Testis (tissue), 3 donors: Measurements from ENCODE around the gene ATP11C. TPM values are rescaled to one million over a fixed set of nuclear protein-coding genes. Genes with fewer than 3 reads are reported as not detected.

ENCODE experiments used
- DNase-seq: peaks from one replicate; pipeline ENCODE4 v3.0.0-alpha.2; 2019
- H3K27ac ChIP-seq, 2 donors: fragments of 200-600 bp; sonication (generic); one replicate each; pipeline ENCODE4 v1.5.1; 2019
- H3K27me3 ChIP-seq: fragments of 200-600 bp; sonication (generic); one replicate; pipeline ENCODE4 v1.5.1; 2019
- H3K36me3 ChIP-seq: fragments of 200-600 bp; sonication (generic); one replicate; pipeline ENCODE4 v1.5.1; 2017; ENCODE audit warnings: low read depth; ENCODE audit errors: missing control alignments
- H3K4me1 ChIP-seq: fragments of 200-600 bp; sonication (generic); one replicate; pipeline ENCODE4 v1.5.1; 2019
- H3K4me3 ChIP-seq, 2 donors: fragments of 200-600 bp; sonication (generic); one replicate each; pipeline ENCODE4 v1.5.1; 2017 to 2019
- H3K9me3 ChIP-seq: fragments of 200-600 bp; sonication (generic); one replicate; pipeline ENCODE4 v1.5.1; 2017
- POLR2A ChIP-seq: fragments of 450-650 bp; IDR thresholded peaks from one replicate; pipeline ENCODE4 v1.6.1; 2017; ENCODE audit warnings: antibody characterized with exemption, mild to moderate bottlenecking, moderate library complexity
- WGBS, 2 donors: methylation state at CpG; one replicate each; pipeline ENCODE4 v1.1.5; 2018; 5-methylcytosine and 5-hydroxymethylcytosine counted together
- intact Hi-C: fragments of 100-400 bp; cut with DNase I; formaldehyde crosslinking; loops from one replicate; pipeline ENCODE4 v1.15.1; 2023; ENCODE audit warnings: low total_unique reads
- polyA plus RNA-seq: library from polyadenylated mRNA; stranded (reverse); fragments of 350-450 nt; fragmentation: Illumina TruSeq; extraction: RNeasy Lipid Tissue Mini Kit (QIAGEN cat#74804); gene quantifications from one replicate; pipeline ENCODE4 v1.2.3, GENCODE V29; 2014; ENCODE audit warnings: low read depth, low replicate concordance; ENCODE audit not compliant: insufficient read depth
- total RNA-seq, 2 donors: library from RNA; depleted of rRNA; stranded (reverse); fragments of >200 nt; gene quantifications; one replicate each; pipeline ENCODE4 v1.2.3, GENCODE V29; 2016
- TF ChIP-seq, protein P1 (sequence below), 3 experiments: fragments of 450-650 bp in 2 of 3; fragments of 200-600 bp in 1 of 3; sonication (generic) in 1 of 3; IDR thresholded peaks; one replicate each; pipeline ENCODE4 v1.5.1; 2016 to 2019; ENCODE audit warnings: antibody characterized with exemption in 3 of 3, mild to moderate bottlenecking in 2 of 3, moderate library complexity in 1 of 3

ATP11C gene
- total and polyA plus RNA-seq, 3 donors from 2014 or later: 15.9 to 36.6 (median 33.8) TPM

GRCh38 chrX:139905051-139905450 is 27.8 kb downstream of the ATP11C start:
- intact Hi-C loops: no loop called here
- 60 to 69% methylated on average over 3 of the region's 3 CpGs for WGBS, 2 donors
- no peaks in the 10 kb centered on the region for H3K4me1 ChIP-seq
- no peaks in the 10 kb centered on the region for H3K27me3 ChIP-seq
- no peak for DNase-seq
- no peaks in the 10 kb centered on the region for H3K9me3 ChIP-seq
- no peak overlapping the region for H3K27ac ChIP-seq
- TF ChIP-seq, protein P1, sequence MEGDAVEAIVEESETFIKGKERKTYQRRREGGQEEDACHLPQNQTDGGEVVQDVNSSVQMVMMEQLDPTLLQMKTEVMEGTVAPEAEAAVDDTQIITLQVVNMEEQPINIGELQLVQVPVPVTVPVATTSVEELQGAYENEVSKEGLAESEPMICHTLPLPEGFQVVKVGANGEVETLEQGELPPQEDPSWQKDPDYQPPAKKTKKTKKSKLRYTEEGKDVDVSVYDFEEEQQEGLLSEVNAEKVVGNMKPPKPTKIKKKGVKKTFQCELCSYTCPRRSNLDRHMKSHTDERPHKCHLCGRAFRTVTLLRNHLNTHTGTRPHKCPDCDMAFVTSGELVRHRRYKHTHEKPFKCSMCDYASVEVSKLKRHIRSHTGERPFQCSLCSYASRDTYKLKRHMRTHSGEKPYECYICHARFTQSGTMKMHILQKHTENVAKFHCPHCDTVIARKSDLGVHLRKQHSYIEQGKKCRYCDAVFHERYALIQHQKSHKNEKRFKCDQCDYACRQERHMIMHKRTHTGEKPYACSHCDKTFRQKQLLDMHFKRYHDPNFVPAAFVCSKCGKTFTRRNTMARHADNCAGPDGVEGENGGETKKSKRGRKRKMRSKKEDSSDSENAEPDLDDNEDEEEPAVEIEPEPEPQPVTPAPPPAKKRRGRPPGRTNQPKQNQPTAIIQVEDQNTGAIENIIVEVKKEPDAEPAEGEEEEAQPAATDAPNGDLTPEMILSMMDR (IDR thresholded peaks at IDR 0.05): no peak
- TF ChIP-seq POLR2A: no peak
- no peak overlapping the region for H3K4me3 ChIP-seq
- no peaks in the 10 kb centered on the region for H3K36me3 ChIP-seq

GRCh38 chrX:139903210-139903609 is 29.6 kb downstream of the ATP11C start:
- Histone ChIP-seq H3K27me3 (no peaks in the 10 kb centered on the region), H3K36me3 (no peaks in the 10 kb centered on the region), H3K4me1 (no peaks in the 10 kb centered on the region), H3K27ac (no peak overlapping the region), H3K4me3 (no peak overlapping the region), H3K9me3 (no peaks in the 10 kb centered on the region)
- TF ChIP-seq, protein P1 (IDR thresholded peaks at IDR 0.05): no peak
- TF ChIP-seq POLR2A: no peak
- no peak for DNase-seq
- WGBS, 2 donors: 80 to 93% methylated on average over 3 of the region's 3 CpGs
- intact Hi-C loops: no loop called here

- Histone ChIP-seq H3K36me3 (no peaks in the 10 kb centered on the region), H3K27ac (no peak overlapping the region), H3K4me1 (no peaks in the 10 kb centered on the region), H3K4me3 (no peak overlapping the region), H3K9me3 (no peaks in the 10 kb centered on the region), H3K27me3 (no peaks in the 10 kb centered on the region)
- 78 to 84% methylated on average over 2 of the region's 2 CpGs for WGBS, 2 donors
- intact Hi-C loops: no loop called here
- no peak for TF ChIP-seq POLR2A
- TF ChIP-seq, protein P1 (IDR thresholded peaks at IDR 0.05): no peak
- DNase-seq: no peak
Observed at GRCh38 chrX:139902559-139902958, 30.3 kb downstream of the ATP11C start.

- TF ChIP-seq POLR2A: no peak
- TF ChIP-seq, protein P1 (IDR thresholded peaks at IDR 0.05): no peak
- 91 to 100% methylated on average over 2 of the region's 2 CpGs for whole genome bisulfite sequencing, 2 donors
- H3K4me1 ChIP-seq: no peaks in the 10 kb centered on the region
- H3K27ac ChIP-seq: no peak overlapping the region
- DNase-seq: no peak
- no peaks in the 10 kb centered on the region for H3K27me3 ChIP-seq
- H3K4me3 ChIP-seq: no peak overlapping the region
- no peaks in the 10 kb centered on the region for H3K9me3 ChIP-seq
- no peaks in the 10 kb centered on the region for H3K36me3 ChIP-seq
- intact Hi-C loops: no loop called here
Observed at GRCh38 chrX:139898334-139898733, 34.5 kb downstream of the ATP11C start.

GRCh38 chrX:139892512-139892911 is 40.3 kb downstream of the ATP11C start:
- DNase-seq: no peak
- WGBS, 2 donors: 73 to 80% methylated on average over 2 of the region's 2 CpGs
- Histone ChIP-seq H3K4me1 (no peaks in the 10 kb centered on the region), H3K9me3 (no peaks in the 10 kb centered on the region), H3K36me3 (no peaks in the 10 kb centered on the region), H3K27ac (no peak overlapping the region), H3K27me3 (no peaks in the 10 kb centered on the region), H3K4me3 (no peak overlapping the region)
- TF ChIP-seq, protein P1 (IDR thresholded peaks at IDR 0.05): no peak
- no peak for TF ChIP-seq POLR2A
- intact Hi-C loops: no loop called here
